ENCODE data around the gene PDE6G.

Gene PDE6G

GRCh38 chr17:81672504-81672903 is 16.2 kb upstream of the PDE6G start:
- in situ Hi-C loops (cut with HindIII; ENCODE audit: low pct_ligation_motif_present, low sequenced_read_pairs) = no loop called here
- no peak overlapping the region for H3K4me3 ChIP-seq (ENCODE audit: low read depth, low read length)
- no peak overlapping the region for H3K27ac ChIP-seq
- peaks cover 50% of the 10 kb centered on the region for H3K36me3 ChIP-seq (replicated peaks)
- TF ChIP-seq CTCF (IDR thresholded peaks at IDR 0.05; ENCODE audit: low read depth, low read length, missing control alignments) = no peak
- DNase-seq = no peak
- no peaks in the 10 kb centered on the region for H3K27me3 ChIP-seq (replicated peaks)

- in situ Hi-C loops (cut with HindIII; ENCODE audit: low pct_ligation_motif_present, low sequenced_read_pairs) = no loop called here
- DNase-seq = no peak
- Histone ChIP-seq H3K27me3 (replicated peaks) (no peaks in the 10 kb centered on the region), H3K36me3 (replicated peaks) (peaks cover 38% of the 10 kb centered on the region), H3K27ac (no peak overlapping the region), H3K4me3 (ENCODE audit: low read depth, low read length) (no peak overlapping the region)
- no peak for TF ChIP-seq CTCF (IDR thresholded peaks at IDR 0.05; ENCODE audit: low read depth, low read length, missing control alignments)
These were observed 11.4 kb upstream of the PDE6G start for GRCh38 chr17:81667754-81668153.

- H3K27me3 ChIP-seq (replicated peaks) = no peaks in the 10 kb centered on the region
- H3K4me3 ChIP-seq (ENCODE audit: low read depth, low read length) = peak within 1 kb of the TSS; percentile 89
- peaks cover 26% of the 10 kb centered on the region for H3K36me3 ChIP-seq (replicated peaks)
- TF ChIP-seq CTCF (IDR thresholded peaks at IDR 0.05; ENCODE audit: low read depth, low read length, missing control alignments) = no peak
- peak within 1 kb of the TSS; percentile 51 for H3K27ac ChIP-seq
- DNase-seq = peak; percentile 92
- in situ Hi-C loops (cut with HindIII; ENCODE audit: low pct_ligation_motif_present, low sequenced_read_pairs) = no loop called here
These were observed 10.2 kb upstream of the PDE6G start, which contains the start of the genes CCDC137 and OXLD1 for GRCh38 chr17:81666342-81667191. TSS of gene CCDC137 (plus strand) at chr17:81666737. CDS start at chr17:81666767, 30 bp downstream. TSS of gene OXLD1 (minus strand) at chr17:81666605. CDS start at chr17:81666577, 28 bp downstream.

GRCh38 chr17:81666092-81666341 is 9.7 kb upstream of the PDE6G start:
- in situ Hi-C loops (cut with HindIII; ENCODE audit: low pct_ligation_motif_present, low sequenced_read_pairs) = no loop called here
- TF ChIP-seq CTCF (IDR thresholded peaks at IDR 0.05; ENCODE audit: low read depth, low read length, missing control alignments) = no peak
- H3K4me3 ChIP-seq (ENCODE audit: low read depth, low read length) = peak overlapping the region; percentile 89
- peak; percentile 11 for DNase-seq
- H3K27ac ChIP-seq = peak overlapping the region; percentile 51
- H3K27me3 ChIP-seq (replicated peaks) = no peaks in the 10 kb centered on the region
- H3K36me3 ChIP-seq (replicated peaks) = peaks cover 20% of the 10 kb centered on the region

- peak overlapping the region; percentile 51 for H3K27ac ChIP-seq
- peaks cover 18% of the 10 kb centered on the region for H3K36me3 ChIP-seq (replicated peaks)
- H3K27me3 ChIP-seq (replicated peaks) = no peaks in the 10 kb centered on the region
- peak; percentile 15 for DNase-seq
- peak overlapping the region; percentile 89 for H3K4me3 ChIP-seq (ENCODE audit: low read depth, low read length)
- in situ Hi-C loops (cut with HindIII; ENCODE audit: low pct_ligation_motif_present, low sequenced_read_pairs) = no loop called here
- TF ChIP-seq CTCF (IDR thresholded peaks at IDR 0.05; ENCODE audit: low read depth, low read length, missing control alignments) = no peak
These were observed 9.1 kb upstream of the PDE6G start for GRCh38 chr17:81665205-81666091.
